HCT116 (cell line): ENCODE data around the gene PEX10. TPM values are rescaled to one million over a fixed set of nuclear protein-coding genes. Genes with fewer than 3 reads are reported as not detected.

Experiments
- ATAC-seq: fragments of 200-7000 bp; cut with Tn5 transposase; 2 replicates; pipeline ENCODE4 v1.9.1; 2020; ENCODE audit warnings: mild to moderate bottlenecking, moderate library complexity
- BruUV-seq: library from RNA; stranded (reverse); fragments of 400-500 nt; replicated peaks from 2 replicates; lab custom pipeline; 2021; lab: Mats Ljungman, UMichigan
- CTCF ChIA-PET: fragments of 300-600 bp; sonication (Branson Sonifier 250); formaldehyde crosslinking; loops from one replicate; lab custom pipeline; 2021; ENCODE audit warnings: antibody characterized with exemption; lab: Charles Lee
- POLR2A ChIA-PET: fragments of 300-600, 350-600 bp; sonication (Branson Sonifier 250); formaldehyde crosslinking; loops from one replicate; lab custom pipeline; 2021; ENCODE audit warnings: antibody characterized with exemption; lab: Charles Lee
- RAD21 ChIA-PET, 2 experiments: fragments of 300-600 bp; sonication (Branson Sonifier 250); formaldehyde crosslinking; loops; one replicate each; lab custom pipeline; 2023; ENCODE audit warnings: low total read pairs in 2 of 2; ENCODE audit not compliant: uncharacterized antibody in 2 of 2, unreplicated experiment in 2 of 2, low non-redundant PET in 1 of 2; lab: Charles Lee
- DNase-seq: peaks from one replicate; pipeline ENCODE4 v3.0.0-alpha.2; 2010; ENCODE audit warnings: low read depth, low spot score
- H2AFZ ChIP-seq: fragments of 200-600 bp; shearing (Covaris generic), sonication (generic); 2 replicates; pipeline ENCODE4 v1.6.1; 2017; ENCODE audit warnings: low read depth, mixed run types, mixed read lengths, antibody characterized with exemption, low read length; ENCODE audit not compliant: poor library complexity, severe bottlenecking
- H3K27ac ChIP-seq: 2 replicates; pipeline ENCODE4 v1.5.1; 2012; ENCODE audit warnings: low read depth, low read length
- H3K27me3 ChIP-seq: fragments of 200-600 bp; sonication (generic); 2 replicates; pipeline ENCODE4 v1.6.1; 2016; ENCODE audit warnings: mixed run types, low read length, mixed read lengths; ENCODE audit not compliant: insufficient read depth
- H3K36me3 ChIP-seq, 2 experiments: fragments of 200-500 bp in 1 of 2; fragments of 200-600 bp in 1 of 2; sonication (Bioruptor generic) in 1 of 2; sonication (generic) in 1 of 2; 2 replicates each; pipeline versions ENCODE4 v1.5.1 to v1.6.1; 2014 to 2016; ENCODE audit warnings: low read length in 2 of 2, inconsistent platforms in 1 of 2, mixed read lengths in 1 of 2, mixed run types in 1 of 2; ENCODE audit not compliant: insufficient read depth in 2 of 2, control insufficient read depth in 1 of 2
- H3K4me1 ChIP-seq, 2 experiments: fragments of 200-600 bp in 1 of 2; sonication (generic) in 1 of 2; 2 replicates each; pipeline versions ENCODE4 v1.5.1 to v1.6.1; 2012 to 2017; ENCODE audit warnings: low read length in 2 of 2, inconsistent platforms in 1 of 2, mild to moderate bottlenecking in 1 of 2, mixed read lengths in 1 of 2, mixed run types in 1 of 2, moderate library complexity in 1 of 2; ENCODE audit not compliant: insufficient read depth in 2 of 2, control insufficient read depth in 1 of 2
- H3K4me2 ChIP-seq: fragments of 200-600 bp; sonication (generic); 2 replicates; pipeline ENCODE4 v1.6.1; 2017; ENCODE audit warnings: mixed run types, low read length, mixed read lengths
- H3K4me3 ChIP-seq, 2 experiments: fragments of 200-600 bp in 1 of 2; sonication (generic) in 1 of 2; replicated peaks in 1 of 2; 2 replicates each; pipeline ENCODE4 v1.5.1; 2011 to 2016; ENCODE audit warnings: low read length in 2 of 2, control low read depth in 1 of 2, low read depth in 1 of 2, mild to moderate bottlenecking in 1 of 2, mixed read lengths in 1 of 2, mixed run types in 1 of 2
- H3K79me2 ChIP-seq: fragments of 200-600 bp; sonication (generic); 2 replicates; pipeline ENCODE4 v1.6.1; 2017; ENCODE audit warnings: mild to moderate bottlenecking, mixed run types, low read length, moderate library complexity, mixed read lengths; ENCODE audit not compliant: insufficient read depth
- H3K9ac ChIP-seq: fragments of 200-600 bp; sonication (generic); 2 replicates; pipeline ENCODE4 v1.6.1; 2016; ENCODE audit warnings: low read length, mixed read lengths
- H3K9me2 ChIP-seq: fragments of 200-600 bp; sonication (generic), shearing (Covaris generic); 2 replicates; pipeline ENCODE4 v1.6.1; 2017; ENCODE audit warnings: mixed run types, mild to moderate bottlenecking, moderate library complexity; ENCODE audit not compliant: insufficient read depth
- H3K9me3 ChIP-seq, 2 experiments: fragments of 200-500 bp in 1 of 2; fragments of 200-600 bp in 1 of 2; sonication (Bioruptor generic) in 1 of 2; sonication (generic) in 1 of 2; 2 replicates each; pipeline ENCODE4 v1.6.1; 2014 to 2017; ENCODE audit warnings: low read length in 2 of 2, mixed read lengths in 2 of 2, inconsistent platforms in 1 of 2, low read depth in 1 of 2, mild to moderate bottlenecking in 1 of 2, mixed run types in 1 of 2, moderate library complexity in 1 of 2; ENCODE audit not compliant: control insufficient read depth in 1 of 2, insufficient read depth in 1 of 2
- H4K20me1 ChIP-seq: fragments of 200-600 bp; sonication (generic), shearing (Covaris generic); 2 replicates; pipeline ENCODE4 v1.6.1; 2017; ENCODE audit warnings: mixed run types, mild to moderate bottlenecking, moderate library complexity; ENCODE audit not compliant: insufficient read depth
- CBX3 ChIP-seq: IDR thresholded peaks from 2 replicates; pipeline ENCODE4 v1.6.1; 2012; ENCODE audit warnings: low read depth
- EGR1 ChIP-seq: IDR thresholded peaks from 2 replicates; pipeline ENCODE4 v1.6.1; 2012; ENCODE audit warnings: low read depth
- EZH2 ChIP-seq: fragments of 200-600 bp; sonication (generic); IDR thresholded peaks from 2 replicates; pipeline ENCODE4 v1.6.1; 2017; ENCODE audit warnings: antibody characterized with exemption, mixed run types
- EZH2phosphoT487 ChIP-seq: fragments of 200-600 bp; IDR thresholded peaks from 2 replicates; pipeline ENCODE4 v1.6.1; 2018; ENCODE audit warnings: antibody characterized with exemption, borderline replicate concordance
- POLR2A ChIP-seq: IDR thresholded peaks from 2 replicates; pipeline ENCODE4 v1.7.0; 2011; ENCODE audit warnings: borderline replicate concordance; ENCODE audit not compliant: insufficient read depth, insufficient read length; ENCODE audit errors: extremely low read depth
- POLR2AphosphoS5 ChIP-seq: IDR thresholded peaks from 2 replicates; pipeline ENCODE4 v1.6.1; 2011; ENCODE audit warnings: mild to moderate bottlenecking, low read depth, low read length, moderate library complexity
- RAD21 ChIP-seq: IDR thresholded peaks from 2 replicates; pipeline ENCODE4 v1.6.1; 2012; ENCODE audit warnings: low read depth, mild to moderate bottlenecking
- SIN3A ChIP-seq: IDR thresholded peaks from 2 replicates; pipeline ENCODE4 v1.6.1; 2012; ENCODE audit warnings: low read depth
- SP1 ChIP-seq: IDR thresholded peaks from 2 replicates; pipeline ENCODE4 v1.6.1; 2012; ENCODE audit warnings: low read depth
- SRF ChIP-seq: IDR thresholded peaks from 2 replicates; pipeline ENCODE4 v1.6.1; 2012; ENCODE audit warnings: low read depth
- YY1 ChIP-seq: IDR thresholded peaks from 2 replicates; pipeline ENCODE4 v1.6.1; 2011; ENCODE audit warnings: low read length, low read depth, moderate library complexity, mild to moderate bottlenecking; ENCODE audit not compliant: insufficient replicate concordance; ENCODE audit errors: extremely low read depth
- ZFX ChIP-seq: fragments of 450-650 bp; IDR thresholded peaks from 2 replicates; pipeline ENCODE4 v1.6.1; 2017
- intact Hi-C: fragments of 100-400 bp; cut with micrococcal nuclease; formaldehyde crosslinking; loops from 2 replicates; pipeline ENCODE4 v1.10.0; 2022
- total RNA-seq: library from RNA; stranded (reverse); gene quantifications from one replicate; pipeline ENCODE4 v1.2.1, GENCODE V29; 2021; ENCODE audit not compliant: unreplicated experiment
- TF ChIP-seq, protein P1 (sequence below): IDR thresholded peaks from 2 replicates; pipeline ENCODE4 v1.6.1; 2012; ENCODE audit warnings: low read depth
- TF ChIP-seq, protein P2 (sequence below): IDR thresholded peaks from 2 replicates; pipeline ENCODE4 v1.6.1; 2012

PEX10 gene
- total RNA-seq, 1 experiment from 2014 or later = 27.9 TPM

DNA sequence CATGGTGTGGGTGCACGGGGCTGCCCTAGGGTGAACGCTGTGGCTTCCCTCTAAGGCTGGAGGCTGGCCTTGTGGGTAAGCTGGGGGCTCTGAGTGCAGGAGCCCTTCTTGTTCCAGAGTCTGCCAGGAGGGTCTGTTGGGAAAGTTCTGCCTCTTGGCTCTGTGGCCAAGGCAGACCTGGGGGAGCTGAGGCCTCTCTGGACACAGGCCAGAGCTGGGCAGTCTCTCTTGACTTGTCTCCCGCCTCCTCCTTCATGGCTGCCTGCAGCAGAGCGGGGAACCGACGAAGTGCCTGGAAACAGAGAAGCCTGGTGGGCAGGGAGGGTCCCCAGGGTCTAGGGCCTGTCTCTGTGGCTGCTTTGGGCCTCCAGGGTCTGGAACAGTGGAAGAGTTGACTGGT lies 30.3 kb upstream of the PEX10 start:
- H3K9me2 ChIP-seq = no peaks in the 10 kb centered on the region
- no peak overlapping the region for H3K4me2 ChIP-seq
- no peak overlapping the region for H2AFZ ChIP-seq
- H3K27me3 ChIP-seq = no peaks in the 10 kb centered on the region
- no peak overlapping the region for H3K4me3 ChIP-seq
- no peak for DNase-seq
- no peaks in the 10 kb centered on the region for H3K79me2 ChIP-seq
- no peaks in the 10 kb centered on the region for H4K20me1 ChIP-seq
- intact Hi-C loops = no loop called here
- no peak overlapping the region for H3K9ac ChIP-seq
- BruUV-seq = no TSS peak
- no peaks in the 10 kb centered on the region for H3K4me1 ChIP-seq
- H3K36me3 ChIP-seq = no peaks in the 10 kb centered on the region
- no peak overlapping the region for H3K27ac ChIP-seq
- no peaks in the 10 kb centered on the region for H3K9me3 ChIP-seq
- CTCF ChIA-PET = no interaction called here
- no peak for TF ChIP-seq ZFX
- TF ChIP-seq POLR2A = no peak
- no peak for TF ChIP-seq EZH2
- no peak for TF ChIP-seq EZH2phosphoT487
- TF ChIP-seq, protein P1, sequence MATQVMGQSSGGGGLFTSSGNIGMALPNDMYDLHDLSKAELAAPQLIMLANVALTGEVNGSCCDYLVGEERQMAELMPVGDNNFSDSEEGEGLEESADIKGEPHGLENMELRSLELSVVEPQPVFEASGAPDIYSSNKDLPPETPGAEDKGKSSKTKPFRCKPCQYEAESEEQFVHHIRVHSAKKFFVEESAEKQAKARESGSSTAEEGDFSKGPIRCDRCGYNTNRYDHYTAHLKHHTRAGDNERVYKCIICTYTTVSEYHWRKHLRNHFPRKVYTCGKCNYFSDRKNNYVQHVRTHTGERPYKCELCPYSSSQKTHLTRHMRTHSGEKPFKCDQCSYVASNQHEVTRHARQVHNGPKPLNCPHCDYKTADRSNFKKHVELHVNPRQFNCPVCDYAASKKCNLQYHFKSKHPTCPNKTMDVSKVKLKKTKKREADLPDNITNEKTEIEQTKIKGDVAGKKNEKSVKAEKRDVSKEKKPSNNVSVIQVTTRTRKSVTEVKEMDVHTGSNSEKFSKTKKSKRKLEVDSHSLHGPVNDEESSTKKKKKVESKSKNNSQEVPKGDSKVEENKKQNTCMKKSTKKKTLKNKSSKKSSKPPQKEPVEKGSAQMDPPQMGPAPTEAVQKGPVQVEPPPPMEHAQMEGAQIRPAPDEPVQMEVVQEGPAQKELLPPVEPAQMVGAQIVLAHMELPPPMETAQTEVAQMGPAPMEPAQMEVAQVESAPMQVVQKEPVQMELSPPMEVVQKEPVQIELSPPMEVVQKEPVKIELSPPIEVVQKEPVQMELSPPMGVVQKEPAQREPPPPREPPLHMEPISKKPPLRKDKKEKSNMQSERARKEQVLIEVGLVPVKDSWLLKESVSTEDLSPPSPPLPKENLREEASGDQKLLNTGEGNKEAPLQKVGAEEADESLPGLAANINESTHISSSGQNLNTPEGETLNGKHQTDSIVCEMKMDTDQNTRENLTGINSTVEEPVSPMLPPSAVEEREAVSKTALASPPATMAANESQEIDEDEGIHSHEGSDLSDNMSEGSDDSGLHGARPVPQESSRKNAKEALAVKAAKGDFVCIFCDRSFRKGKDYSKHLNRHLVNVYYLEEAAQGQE = no peak
- no peak for TF ChIP-seq SP1
- no peak for TF ChIP-seq SRF
- RAD21 ChIA-PET = interaction anchor here in 1 of 2 experiments (0.8 kb wide), 1 partner anchor 10 kb away, joined by 3 read pairs; no protein-coding TSS in a partner anchor
- no peak for ATAC-seq
- POLR2A ChIA-PET = no interaction called here

DNA sequence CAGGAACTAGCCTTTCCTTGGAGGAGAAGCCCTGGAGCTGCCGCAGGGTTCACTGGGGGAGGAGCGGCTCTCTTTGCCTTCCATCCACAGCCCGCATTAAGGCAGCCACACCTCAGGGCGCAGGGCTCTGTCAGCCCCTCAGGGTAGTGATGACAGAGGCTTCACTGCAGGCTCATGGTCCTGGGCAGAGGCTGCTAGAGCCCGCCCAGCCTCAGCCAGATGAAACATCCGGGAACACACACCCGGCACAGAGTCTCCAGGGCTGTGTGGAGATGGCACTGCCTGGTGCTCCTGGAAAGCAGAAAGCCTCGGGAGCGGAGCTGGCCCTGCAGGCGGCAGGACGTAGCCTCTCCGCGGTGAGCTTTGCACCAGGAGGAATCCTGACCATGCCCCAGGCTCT lies 29.4 kb upstream of the PEX10 start:
- H3K9me3 ChIP-seq = no peaks in the 10 kb centered on the region
- H3K79me2 ChIP-seq = no peaks in the 10 kb centered on the region
- H3K4me1 ChIP-seq = no peaks in the 10 kb centered on the region
- no peaks in the 10 kb centered on the region for H3K9me2 ChIP-seq
- H3K4me3 ChIP-seq = no peak overlapping the region
- ChIA-PET RAD21 (no interaction called here), POLR2A (no interaction called here), CTCF (no interaction called here)
- ATAC-seq = no peak
- no peak overlapping the region for H3K27ac ChIP-seq
- H3K36me3 ChIP-seq = no peaks in the 10 kb centered on the region
- BruUV-seq = no TSS peak
- intact Hi-C loops = no loop called here
- DNase-seq = no peak
- H3K9ac ChIP-seq = no peak overlapping the region
- H2AFZ ChIP-seq = no peak overlapping the region
- no peaks in the 10 kb centered on the region for H3K27me3 ChIP-seq
- no peaks in the 10 kb centered on the region for H4K20me1 ChIP-seq
- H3K4me2 ChIP-seq = no peak overlapping the region
- TF ChIP-seq, protein P2, sequence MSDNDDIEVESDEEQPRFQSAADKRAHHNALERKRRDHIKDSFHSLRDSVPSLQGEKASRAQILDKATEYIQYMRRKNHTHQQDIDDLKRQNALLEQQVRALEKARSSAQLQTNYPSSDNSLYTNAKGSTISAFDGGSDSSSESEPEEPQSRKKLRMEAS = no peak
- TF ChIP-seq EZH2phosphoT487 (no peak), RAD21 (no peak), SP1 (no peak), SIN3A (no peak), POLR2A (no peak), EGR1 (no peak), ZFX (no peak), CBX3 (no peak), SRF (no peak), POLR2AphosphoS5 (no peak), YY1 (no peak)
- TF ChIP-seq, protein P1 = no peak
